CD1c-positive myeloid dendritic cell (primary cell): ENCODE measurements around the gene KRT12.
A peak's percentile ranks its signal among the peaks of the same experiment; 100 is the strongest.

Experiments used
- DNase-seq: peaks from one replicate; pipeline ENCODE4 v3.0.0-alpha.2; 2016; ENCODE audit errors: extremely low spot score

Gene KRT12

DNA sequence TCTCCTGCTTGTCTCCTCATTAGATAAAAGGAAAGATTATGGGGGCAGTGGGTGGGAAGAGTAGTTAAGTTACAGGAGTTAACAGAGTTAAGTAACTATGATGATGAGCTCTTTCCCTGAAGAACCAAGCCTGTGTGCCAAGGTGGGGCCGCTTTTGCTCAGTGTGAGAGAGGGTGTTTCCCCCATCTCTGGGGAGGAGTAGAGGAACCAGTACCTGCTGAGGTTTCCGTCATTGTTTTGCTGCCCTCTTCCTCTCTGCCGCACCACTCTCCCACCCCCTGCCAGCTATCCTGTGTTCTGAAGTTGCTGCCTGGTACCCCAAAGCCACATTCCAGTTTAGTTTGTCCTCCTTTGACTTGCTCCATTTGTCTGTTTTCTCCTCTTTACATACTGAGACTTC lies 23.8 kb downstream of the KRT12 start:
- no peak for DNase-seq

DNA sequence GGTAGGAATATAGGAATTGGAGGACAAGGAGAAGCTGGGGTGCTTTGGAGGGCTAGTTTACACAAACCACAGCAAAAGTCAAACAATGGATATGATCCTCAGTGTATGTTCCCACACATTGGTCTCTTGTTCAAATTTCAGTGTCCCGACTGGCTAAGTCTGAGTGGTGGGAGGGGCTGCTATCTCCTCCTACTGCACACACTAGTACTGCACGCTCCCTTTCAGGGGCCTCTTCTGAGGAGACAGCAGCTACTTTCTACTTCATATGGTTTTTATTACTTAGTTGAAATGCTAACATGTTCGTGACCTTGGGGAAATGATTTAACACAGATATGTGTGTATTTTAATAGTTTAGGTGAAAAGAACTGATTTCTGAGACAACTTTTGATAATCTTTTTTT lies 25.8 kb downstream of the KRT12 start:
- DNase-seq, result no peak

GRCh38 chr17:40839194-40839593 lies 27.8 kb downstream of the KRT12 start:
- DNase-seq, result no peak

GRCh38 chr17:40836020-40836419 lies 31.0 kb downstream of the KRT12 start:
- DNase-seq, result no peak

DNA sequence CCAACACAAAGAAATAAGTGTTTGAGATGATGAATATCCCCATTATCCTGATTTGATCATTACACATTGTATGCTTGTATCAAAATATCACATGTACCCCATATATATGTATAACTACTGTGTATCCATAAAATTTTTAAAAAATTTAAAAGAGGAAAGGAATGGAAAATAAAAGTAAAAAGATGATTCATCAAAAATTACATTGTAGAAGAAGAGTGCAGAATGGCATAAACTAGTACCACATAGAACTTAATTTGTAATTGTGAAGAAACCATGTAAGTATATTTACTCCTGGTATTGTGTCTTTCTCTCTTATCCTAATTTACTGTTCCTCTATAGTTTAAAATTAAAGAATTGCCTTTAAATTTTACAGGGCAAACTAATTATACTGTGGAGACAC lies 33.1 kb downstream of the KRT12 start:
- no peak for DNase-seq

- DNase-seq, result no peak
Observed at GRCh38 chr17:40832840-40833239, 34.2 kb downstream of the KRT12 start.

DNA sequence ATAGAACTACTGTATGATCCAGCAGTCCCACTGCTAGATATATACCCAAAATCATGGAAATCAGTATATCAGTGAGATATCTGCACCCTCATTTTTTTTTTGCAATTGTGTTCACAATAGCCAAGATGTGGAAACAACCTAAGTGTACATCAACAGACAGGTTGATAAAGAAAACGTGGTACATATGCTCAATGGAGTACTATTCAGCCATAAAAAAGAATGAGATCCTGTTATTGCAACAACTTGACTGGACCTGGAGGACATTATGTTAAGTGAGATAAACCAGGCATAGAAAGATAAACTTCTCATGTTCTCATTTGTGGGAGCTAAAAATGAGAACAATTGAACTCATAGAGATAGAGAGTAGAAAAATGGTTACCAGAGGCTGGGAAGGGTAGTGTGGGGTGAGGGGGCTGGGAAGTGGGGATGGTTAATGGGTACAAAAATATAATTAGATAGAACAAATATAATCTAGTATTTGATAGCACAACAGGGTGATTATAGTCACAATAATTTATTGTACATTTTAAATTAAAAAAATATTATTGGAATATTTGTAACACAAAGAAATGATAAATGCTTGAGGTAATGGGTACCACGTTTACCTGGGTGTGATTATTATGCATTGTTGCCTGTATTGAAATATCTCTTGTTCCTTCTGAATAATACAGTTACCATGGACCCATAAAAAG lies 36.8 kb downstream of the KRT12 start:
- no peak for DNase-seq

- no peak for DNase-seq
Observed at GRCh38 chr17:40828454-40829044, 38.5 kb downstream of the KRT12 start.

GRCh38 chr17:40827746-40828453 lies 39.1 kb downstream of the KRT12 start:
- DNase-seq, result no peak

- DNase-seq, result no peak
Observed at GRCh38 chr17:40825599-40825998, 41.4 kb downstream of the KRT12 start.

DNA sequence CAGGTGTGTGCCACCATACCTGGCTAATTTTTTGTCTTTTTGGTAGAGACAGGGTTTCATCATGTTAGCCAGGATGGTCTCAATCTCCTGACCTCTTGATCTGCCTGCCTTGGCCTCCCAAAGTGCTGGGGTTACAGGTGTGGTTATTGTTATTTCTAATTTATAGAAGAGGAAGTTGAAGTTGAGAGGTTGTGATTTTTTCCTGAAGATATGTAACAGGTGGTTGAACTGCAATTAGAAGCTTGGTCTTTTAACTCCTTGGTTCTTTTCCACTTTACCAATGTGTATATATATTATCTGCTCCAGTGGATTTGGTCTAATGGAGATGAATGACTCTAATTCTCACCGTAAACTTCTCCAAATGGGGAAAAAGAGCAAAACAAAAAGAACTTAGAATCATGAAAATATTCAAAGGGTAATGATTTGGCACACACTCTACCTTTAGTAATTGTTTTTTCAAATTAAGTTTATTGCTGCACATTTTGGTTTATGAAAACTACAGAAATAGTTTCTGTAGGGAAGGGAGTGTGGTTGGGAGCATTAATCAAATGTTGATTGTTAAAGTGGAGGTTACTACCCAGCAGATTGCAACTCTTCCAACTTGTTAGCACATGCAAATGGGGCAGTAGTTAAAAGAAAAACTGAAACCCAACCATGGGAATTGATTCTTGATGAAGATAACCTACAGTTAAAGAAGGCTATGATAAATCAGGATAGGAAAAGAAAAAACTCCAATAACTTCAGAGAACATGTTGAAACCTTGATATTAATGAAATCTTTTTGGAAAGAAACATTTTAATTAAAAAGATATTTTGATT lies 42.8 kb downstream of the KRT12 start:
- DNase-seq, result no peak

- no peak for DNase-seq
Observed at GRCh38 chr17:40822132-40822812, 44.8 kb downstream of the KRT12 start, which contains the start of gene KRT10. Gene KRT10 (minus strand): TSS chr17:40822614. CDS start chr17:40822585, 29 bp downstream.

DNA sequence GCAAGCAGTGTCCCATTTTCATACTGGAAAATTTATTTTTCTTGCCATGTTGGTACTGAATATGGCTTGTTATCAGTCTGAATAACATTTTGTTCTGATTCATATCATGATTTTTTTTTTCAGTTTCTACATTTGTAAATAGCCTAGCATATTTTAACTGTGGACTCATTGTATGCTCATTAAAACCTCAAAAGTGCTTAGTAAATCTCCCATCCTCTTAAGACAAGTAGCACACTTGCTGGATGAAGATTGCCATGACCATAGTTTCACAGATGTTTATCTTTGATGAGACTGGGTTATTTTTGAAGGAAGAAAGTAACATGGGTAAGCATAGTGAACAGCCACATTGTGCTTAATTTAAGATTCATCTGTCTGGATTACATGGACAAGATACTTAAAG lies 45.5 kb downstream of the KRT12 start:
- DNase-seq, result no peak

DNA sequence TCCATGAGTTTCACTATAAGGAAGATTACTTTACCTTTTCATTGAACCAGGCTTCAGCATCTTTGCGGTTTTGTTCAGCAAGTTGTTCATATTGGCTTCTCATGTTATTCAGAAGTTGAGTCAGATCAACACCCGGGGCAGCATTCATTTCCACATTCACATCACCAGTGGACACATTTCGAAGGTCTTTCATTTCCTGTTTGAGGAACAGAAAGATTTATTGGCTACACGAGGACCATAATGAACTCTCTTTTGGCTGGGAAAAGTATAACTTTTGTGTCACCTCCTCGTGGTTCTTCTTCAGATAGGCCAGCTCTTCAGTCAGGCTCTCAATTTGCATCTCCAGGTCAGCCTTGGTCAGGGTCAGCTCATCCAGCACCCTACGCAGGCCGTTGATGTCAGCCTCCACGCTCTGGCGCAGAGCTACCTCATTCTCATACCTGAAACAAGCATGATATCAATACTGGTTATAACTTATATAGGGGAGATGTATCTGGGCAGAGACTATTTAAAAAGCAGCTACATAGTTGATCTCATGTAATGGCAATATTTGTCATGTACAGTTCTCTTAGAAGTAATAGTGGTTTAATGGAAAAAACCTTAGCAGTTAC lies 46.7 kb downstream of the KRT12 start:
- DNase-seq, result peak; percentile 5

- no peak for DNase-seq
Observed at GRCh38 chr17:40819528-40820125, 47.4 kb downstream of the KRT12 start.

DNA sequence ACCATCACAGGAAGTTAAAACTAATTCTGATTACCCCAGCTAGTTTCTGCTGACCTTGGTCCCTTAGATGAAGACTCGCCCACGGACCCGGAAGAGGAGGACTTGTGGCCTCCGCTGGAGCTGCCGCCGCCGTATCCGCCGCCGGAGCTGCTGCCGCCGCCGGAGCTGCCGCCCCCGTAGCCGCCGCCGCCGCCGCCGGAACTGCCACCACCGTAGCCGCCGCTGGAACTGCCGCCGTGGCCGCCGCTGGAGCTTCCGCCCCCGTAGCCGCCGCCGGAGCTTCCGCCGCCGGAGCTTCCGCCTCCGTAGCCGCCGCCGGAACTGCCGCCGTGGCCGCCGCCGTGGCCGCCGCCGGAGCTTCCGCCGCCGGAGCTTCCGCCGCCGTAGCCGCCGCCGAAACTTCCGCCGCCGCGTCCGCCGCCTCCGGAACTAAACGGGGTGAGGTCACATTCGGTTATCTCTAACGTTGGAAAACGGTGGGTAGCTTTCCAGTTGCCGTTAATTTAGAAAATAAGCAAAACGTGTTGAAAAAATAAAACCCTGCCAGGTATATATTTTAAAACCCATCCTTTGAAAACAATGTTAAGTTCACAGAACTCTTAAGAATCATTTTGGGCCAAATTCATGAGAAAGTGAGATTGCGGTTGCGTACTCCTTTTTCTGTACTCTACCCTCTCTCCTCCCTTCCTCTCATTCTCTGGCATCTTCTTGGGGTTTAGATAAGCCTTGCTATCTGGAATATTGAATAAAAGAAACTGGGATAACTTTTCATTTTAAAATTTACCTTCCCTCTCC lies 48.1 kb downstream of the KRT12 start:
- peak; percentile 87 for DNase-seq

DNA sequence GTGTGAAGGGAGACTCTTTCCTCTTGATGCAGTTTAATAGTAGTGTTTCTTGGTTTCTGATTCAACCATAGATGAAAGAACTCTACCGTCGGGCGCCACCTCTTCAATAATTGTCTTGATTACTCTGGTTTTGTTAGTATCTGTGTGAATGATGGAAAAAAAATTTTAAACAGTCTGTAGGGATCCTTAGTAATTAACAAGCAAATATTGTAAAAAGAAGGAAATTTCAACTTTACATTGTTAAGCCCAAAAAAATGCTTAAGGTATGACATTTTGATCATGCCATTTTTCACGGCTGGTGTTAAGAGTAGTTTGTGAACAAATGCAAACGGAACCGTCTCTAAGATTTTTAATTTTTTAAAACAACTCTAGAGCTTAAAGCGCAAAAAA lies 48.7 kb downstream of the KRT12 start:
- DNase-seq, result no peak

GRCh38 chr17:40817103-40817682 lies 49.8 kb downstream of the KRT12 start:
- no peak for DNase-seq

- DNase-seq, result no peak
Observed at GRCh38 chr17:40816569-40816968, 50.5 kb downstream of the KRT12 start.

DNA sequence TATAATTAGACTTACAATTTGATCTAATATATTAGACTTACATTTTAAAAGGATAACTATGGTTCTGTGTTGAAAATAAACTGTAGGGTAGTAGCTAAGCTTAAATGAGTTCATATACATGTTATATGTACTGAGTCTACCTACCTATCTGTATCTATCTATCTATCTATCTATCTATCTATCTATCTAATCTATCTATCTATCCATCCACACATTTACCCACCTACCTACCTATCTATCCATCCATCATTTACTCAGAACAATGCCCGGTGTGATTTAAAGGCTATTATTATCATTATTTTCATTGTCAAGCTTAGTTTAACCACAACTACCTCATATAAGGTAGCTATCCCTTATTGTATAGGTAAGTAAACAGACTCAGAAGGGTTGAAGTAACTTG lies 51.6 kb downstream of the KRT12 start:
- no peak for DNase-seq
